Measurements from ENCODE around the gene SHMT2.

DNA sequence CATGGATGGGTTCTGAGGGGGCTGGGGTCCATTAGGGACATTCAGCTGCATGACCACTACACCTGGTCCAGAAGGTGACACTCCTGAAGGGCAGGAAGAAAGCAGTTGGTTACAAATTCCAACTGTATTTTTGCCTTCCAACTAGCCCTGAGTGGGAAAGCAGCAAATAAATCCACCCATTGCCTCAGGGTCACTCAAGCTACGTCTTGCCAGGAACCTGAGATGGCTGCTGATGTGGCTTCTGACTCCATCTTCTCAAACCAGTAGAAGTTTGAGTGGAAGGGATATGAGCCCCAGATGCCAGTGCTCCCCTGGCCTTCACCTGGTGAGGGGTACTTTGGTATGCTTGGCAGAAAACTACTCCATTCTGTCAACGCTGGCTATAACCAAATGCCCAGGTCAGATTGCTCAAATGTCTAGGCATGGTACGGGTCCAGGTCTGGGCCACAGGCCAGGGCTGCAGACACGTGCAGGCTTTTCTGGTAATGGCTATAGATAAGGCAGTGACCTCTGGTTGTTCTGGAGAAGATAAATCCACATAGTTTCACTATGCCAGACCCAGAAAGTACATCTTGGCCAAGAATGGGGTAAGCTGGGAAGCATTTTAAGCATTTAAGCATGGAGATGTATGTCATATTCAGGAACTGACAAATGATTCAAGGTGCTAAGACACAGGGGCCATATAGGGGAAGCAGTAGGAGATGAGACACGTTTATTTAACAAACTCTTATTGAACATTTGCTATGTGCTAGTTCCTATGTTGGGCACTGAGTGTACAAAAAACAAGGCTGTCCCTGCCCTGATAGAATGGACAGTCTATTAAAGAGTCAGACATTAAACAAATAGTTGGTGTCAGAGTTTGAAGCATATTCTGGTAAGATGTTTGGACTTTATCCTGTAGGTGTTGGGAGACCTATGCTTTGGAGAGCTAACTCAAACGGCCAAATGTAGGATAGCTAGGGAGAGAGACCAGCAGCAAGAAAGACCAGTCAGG is 29.8 kb downstream of the SHMT2 start:
- TF ChIP-seq CTCF (IDR thresholded peaks at IDR 0.05), result no peak
- TF ChIP-seq POLR2A (IDR thresholded peaks at IDR 0.05), result no peak

Measured in upper lobe of left lung (tissue), 4 donors.